ENCODE data around the gene FAM171A2.

The FAM171A2 gene

DNA sequence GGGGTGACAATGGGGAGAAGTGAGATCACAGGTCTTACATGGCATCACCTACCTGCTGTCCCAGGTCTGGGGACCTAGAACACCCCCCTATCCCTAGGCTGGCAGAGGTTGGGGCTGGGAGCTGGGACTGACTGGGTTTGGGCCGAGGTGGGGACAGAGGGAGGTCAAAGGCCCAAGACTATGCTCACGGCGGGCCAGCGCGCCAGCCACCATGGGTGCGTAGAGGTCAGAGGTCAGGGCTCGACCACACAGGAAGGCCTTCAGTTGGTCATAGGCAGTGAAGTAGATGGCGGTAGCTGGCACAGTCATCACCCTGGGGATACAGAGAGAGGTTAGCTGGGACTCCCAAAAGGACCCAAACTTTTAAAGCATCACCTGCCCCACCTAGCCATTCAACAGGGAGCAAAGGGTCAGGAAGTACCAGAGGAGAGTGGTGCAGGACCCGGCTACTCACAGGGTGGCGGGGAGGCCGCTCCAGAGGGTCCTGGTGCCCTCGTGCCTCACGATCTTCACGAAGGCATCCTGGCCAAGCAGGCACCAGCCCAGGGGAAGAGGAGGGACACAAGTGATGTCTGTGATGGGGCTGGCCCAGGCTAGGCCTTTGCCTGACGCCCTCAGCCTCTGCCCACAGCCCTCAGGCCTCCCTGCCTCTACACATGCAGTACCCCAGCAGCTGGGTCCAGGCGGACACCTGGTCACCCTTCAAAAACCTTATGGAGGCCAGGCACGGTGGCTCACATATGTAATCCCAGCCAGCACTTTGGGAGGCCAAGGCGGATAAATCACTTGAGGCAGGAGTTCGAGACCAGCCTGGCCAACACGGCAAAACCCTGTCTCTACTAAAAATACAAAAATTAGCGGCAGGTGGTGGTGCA, 42.2 kb downstream of the FAM171A2 start:
- DNase-seq (ENCODE audit: low read depth): no peak

DNA sequence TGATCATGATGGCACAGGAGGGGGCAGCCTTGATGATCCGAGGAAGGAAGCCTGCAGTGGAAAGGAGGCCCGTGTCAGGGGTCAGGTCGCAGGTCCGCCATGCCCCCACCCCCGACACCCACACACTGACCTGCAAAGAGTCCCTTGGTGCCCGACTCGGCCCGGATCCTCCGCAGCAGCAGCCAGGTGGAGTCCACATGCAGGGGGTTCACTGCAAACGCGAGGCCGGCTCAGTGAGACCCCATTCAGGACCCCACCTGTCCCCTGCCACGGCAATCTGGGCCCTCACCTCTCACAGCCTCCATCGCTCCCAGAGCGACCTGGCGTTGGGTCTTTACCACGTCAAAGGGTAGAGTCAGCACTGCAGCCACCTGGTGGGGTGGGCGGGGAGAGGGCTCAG, 43.6 kb downstream of the FAM171A2 start:
- DNase-seq (ENCODE audit: low read depth): no peak

DNA sequence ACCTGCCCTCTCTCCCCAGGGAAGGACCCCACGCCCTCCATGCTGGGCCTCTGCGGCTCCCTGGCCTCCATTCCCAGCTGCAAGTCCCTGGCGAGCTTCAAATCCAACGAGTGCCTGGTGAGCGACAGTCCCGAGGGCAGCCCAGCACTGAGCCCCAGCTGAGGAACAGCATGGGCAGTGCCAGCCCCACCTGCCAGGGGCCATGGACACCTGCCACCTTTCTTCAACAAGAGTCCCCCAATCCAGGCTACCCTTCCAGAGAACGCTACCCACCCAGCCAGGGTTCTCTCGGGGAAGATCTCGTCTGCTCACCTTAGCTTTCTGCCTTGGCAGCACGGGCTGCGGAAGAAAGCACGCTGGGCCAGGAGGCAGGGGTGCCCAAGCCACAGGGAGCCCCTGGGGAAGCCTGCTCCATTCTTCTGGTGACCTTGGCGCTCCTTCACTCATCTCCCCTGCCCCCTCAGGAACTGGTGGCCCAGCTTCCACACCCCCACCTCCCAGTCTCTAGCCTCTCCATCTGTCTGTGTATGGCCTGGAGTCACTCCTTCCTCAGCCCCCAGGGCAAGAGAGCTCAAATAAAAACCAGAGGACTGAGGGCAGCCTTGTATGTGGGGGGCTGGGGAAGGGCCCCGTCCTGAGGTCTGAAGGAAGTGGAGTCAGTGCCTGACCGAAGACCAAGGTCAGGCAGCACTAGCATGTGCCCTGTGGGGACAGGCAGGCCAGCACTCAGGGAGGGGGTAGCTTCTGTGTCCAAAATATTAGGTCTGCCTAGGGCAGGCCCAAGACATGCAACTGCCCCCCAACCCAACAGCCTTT, 45.4 kb downstream of the FAM171A2 start:
- DNase-seq (ENCODE audit: low read depth): no peak

- no peak for DNase-seq (ENCODE audit: low read depth)
Measured at GRCh38 chr17:44317545-44317944, 46.1 kb downstream of the FAM171A2 start.

DNA sequence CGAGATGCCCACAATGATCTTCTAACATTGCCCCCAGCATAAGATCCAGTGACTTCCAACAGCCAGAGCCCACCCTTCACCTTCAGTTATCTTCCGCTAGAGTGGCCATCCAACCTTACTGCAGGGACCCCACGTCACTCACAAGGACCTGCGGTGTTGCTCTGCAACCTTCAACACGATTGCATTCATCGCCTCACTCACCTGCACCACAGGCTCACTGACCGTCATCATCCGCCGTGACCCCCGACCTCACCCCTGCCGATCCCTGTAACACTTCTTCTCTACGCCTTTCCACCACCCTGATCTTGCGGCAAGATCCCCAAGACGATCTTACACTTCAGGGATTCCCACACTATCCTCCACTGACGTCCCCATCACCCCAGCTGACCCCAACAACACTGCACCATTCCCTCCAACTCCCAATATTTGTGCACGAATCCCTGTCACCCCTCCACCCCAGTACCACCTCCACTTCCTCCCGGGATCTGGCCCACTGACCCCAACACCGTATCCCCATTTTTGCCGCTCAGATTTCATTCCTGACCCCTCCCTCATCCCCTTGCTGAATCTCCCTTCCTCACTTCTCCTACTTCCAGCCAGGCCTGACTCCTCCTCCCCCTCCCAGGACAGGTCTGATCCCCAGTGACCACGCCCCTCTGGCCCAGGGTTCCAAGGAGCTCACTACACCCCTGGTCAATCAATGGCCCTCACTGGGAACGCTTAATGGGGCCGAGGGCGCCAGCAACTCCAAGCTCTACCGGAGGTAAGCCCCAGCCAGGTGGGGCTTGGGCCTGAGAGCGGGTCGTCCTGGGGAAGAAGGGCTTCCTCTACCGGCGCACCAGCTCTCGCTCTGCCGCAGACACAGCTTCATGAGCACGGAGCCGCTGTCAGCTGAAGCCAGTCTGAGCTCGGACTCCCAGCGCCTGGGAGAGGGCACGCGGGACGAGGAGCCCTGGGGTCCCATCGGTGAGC, 47.6 kb downstream of the FAM171A2 start:
- no peak for DNase-seq (ENCODE audit: low read depth)

DNA sequence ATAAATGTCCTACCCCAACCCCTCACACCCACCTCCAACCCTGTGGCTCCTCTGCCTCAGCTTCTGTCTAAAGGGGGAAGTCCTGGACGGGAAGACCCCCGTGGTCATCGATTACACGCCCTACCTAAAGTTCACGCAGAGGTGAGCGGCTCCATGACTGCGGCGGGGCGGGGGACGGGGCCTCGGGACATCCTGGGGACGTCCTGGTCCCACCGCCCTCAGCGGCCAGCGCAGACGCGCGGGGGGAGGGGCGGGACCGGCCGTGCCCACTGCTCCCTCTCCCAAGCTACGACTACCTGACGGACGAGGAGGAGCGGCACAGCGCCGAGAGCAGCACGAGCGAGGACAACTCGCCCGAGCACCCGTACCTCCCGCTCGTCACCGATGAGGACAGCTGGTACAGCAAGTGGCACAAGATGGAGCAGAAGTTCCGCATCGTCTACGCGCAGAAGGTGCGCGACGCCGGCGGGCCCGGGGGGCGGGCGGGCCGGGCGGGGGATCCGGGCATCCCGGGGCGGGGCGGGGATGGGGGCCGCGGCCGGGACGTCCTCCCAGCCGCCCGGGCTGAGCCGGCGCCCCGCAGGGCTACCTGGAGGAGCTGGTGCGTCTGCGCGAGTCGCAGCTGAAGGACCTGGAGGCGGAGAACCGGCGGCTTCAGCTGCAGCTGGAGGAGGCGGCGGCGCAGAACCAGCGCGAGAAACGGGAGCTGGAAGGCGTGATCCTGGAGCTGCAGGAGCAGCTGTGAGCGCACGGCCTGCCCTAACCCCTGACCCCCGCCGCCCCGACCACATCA, 48.6 kb downstream of the FAM171A2 start:
- peak; percentile 24 for DNase-seq (ENCODE audit: low read depth)

DNA sequence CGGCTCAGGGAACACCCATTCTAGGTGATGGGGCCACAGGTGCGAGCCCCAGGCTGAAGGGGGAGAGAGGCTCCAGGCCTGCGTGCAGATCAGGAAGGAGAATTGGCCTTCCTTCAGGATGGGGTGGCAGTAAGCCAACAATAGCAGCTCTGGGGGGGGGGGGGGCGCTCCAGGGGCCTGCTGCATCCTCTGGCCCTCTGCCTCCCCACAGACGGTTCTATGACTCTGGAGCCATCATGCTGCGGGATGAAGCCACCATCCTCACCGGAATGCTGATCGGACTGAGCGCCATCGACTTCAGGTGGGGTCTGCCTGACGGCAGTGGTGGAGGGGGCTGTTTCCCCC, 49.2 kb downstream of the FAM171A2 start:
- no peak for DNase-seq (ENCODE audit: low read depth)

- no peak for DNase-seq (ENCODE audit: low read depth)
Measured at GRCh38 chr17:44314031-44314430, 49.6 kb downstream of the FAM171A2 start.

- no peak for DNase-seq (ENCODE audit: low read depth)
Measured at GRCh38 chr17:44312396-44313104, 51.1 kb downstream of the FAM171A2 start.

DNA sequence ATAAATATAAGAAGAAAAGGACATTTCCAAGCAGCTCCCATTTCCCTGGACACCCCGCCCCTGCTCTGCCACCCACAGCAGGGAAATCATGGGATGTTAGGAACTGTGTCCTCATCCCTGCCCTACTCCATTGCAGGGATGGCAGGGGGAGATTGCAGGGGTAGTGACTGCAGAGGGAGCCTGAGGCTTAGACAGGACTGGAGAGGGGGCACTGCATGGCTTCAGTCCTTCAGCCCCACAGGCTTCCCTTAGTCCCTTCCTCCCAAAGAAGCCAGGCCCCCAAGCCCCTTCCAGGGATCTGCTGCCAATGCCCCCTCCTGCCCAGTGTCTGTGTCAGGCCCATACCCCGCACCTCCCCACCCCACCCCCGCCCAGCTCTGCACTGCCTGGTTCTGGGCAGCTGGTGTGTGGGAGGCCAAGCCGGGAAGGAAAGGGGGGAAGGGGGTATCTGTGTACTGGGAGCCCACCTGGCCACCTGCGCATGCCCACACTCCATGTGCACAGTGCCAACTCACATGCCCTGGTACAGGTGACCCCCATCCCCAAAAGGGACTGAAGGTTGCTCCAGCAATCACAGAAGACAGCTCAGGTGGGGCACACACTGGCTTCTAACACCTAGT, 52.0 kb downstream of the FAM171A2 start:
- DNase-seq (ENCODE audit: low read depth): no peak

GRCh38 chr17:44310609-44311376, 52.9 kb downstream of the FAM171A2 start:
- DNase-seq (ENCODE audit: low read depth): no peak

DNA sequence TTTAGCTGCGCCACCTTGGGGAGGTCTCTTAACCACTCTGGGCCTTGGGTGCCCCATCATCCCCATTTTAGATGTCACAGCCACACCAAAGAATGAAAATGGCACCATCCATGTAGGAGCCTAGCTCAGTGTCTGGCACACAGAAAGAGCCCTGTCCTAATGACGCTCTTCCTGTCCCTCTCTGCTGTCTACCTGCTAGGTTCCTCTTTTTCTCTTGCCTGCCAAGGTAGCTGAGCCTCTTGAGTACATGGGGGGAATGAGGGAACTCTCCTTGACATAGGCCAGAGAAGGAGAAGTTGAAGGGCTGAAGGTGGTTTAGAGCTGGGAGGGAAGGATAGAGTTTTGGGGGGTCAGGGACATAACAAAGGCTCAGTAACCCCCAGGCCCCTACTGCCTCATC, 53.5 kb downstream of the FAM171A2 start:
- no peak for DNase-seq (ENCODE audit: low read depth)

- DNase-seq (ENCODE audit: low read depth): no peak
Measured at GRCh38 chr17:44309472-44309871, 54.2 kb downstream of the FAM171A2 start.

DNA sequence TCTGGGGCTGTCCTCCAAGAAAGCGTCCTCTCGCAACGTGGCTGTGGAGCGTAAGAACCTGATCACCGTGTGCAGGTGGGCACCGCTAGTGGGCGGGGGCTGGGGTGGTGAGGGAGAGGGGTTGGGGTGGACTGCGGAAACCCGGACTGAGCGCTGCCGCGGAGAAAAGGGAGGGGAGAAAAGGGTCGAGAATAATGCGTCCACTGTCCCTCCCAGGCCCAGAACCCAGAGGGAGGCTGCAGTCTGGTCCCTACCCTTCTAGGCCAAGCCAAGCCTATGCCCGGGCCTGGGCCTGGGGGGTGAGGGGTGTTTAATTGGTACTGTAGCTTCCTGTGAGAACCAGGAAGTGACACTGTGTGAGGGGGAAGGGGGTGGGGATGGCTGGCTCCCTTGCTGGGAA, 54.8 kb downstream of the FAM171A2 start:
- no peak for DNase-seq (ENCODE audit: low read depth)

GRCh38 chr17:44308320-44308818, 55.3 kb downstream of the FAM171A2 start, which contains the start of gene RUNDC3A:
TSS of gene RUNDC3A (plus strand) at chr17:44308601. CDS start at chr17:44308833, 232 bp downstream.
- peak; percentile 75 for DNase-seq (ENCODE audit: low read depth)

GRCh38 chr17:44307387-44308186, 56.1 kb downstream of the FAM171A2 start:
- no peak for DNase-seq (ENCODE audit: low read depth)

- no peak for DNase-seq (ENCODE audit: low read depth)
Measured at GRCh38 chr17:44304651-44305050, 59.0 kb downstream of the FAM171A2 start.

All from stimulated activated CD4-positive, alpha-beta T cell treated with anti-CD3 and anti-CD28 coated beads, Interleukin-2, amount 100 ng/mL, for 4 hours (primary cell).